ENCODE data around the gene DSG3.

- TF ChIP-seq CTCF (IDR thresholded peaks at IDR 0.05; ENCODE audit: low read depth, low read length) (no peak), EZH2phosphoT487 (IDR thresholded peaks at IDR 0.05; ENCODE audit: low read depth) (no peak)
Measured at GRCh38 chr18:31451625-31452024, 4.1 kb downstream of the DSG3 start.

Measured in OCI-LY3 (cell line).